HG03432 (cell line): Measurements from ENCODE around the gene ATP1B3.
"Not testable (repeated sequence)": the region's sequence is repeated elsewhere in the genome, so short reads cannot be mapped to it uniquely, and the experiment has no call there.

Source experiments
- ATAC-seq: cut with Tn5 transposase; IDR thresholded peaks from one replicate; pipeline ENCODE4 v1.9.1; 2021; ENCODE audit warnings: mild to moderate bottlenecking, moderate library complexity; ENCODE audit not compliant: unreplicated experiment

Gene ATP1B3

GRCh38 chr3:141941093-141941492 lies 64.7 kb downstream of the ATP1B3 start:
- ATAC-seq, result no peak

DNA sequence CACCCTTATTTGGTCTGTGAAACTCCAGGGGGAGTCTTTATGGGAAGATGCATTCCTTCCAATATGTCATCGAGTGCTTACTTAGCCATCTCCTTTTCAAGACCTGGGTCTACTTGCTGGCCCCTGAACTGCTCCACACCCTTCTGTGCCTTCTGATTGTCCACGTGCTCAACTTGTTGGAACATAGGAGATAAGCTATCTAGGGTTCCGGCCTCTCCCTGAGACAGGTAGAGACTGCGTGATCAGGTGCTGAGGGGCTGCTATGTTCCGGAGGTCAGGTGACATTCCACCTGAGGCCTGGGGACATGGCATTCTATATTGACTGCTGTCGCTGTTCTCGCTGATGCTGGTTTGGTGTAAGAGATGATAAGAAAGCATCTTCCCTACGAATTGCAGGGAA lies 65.6 kb downstream of the ATP1B3 start:
- no peak for ATAC-seq

DNA sequence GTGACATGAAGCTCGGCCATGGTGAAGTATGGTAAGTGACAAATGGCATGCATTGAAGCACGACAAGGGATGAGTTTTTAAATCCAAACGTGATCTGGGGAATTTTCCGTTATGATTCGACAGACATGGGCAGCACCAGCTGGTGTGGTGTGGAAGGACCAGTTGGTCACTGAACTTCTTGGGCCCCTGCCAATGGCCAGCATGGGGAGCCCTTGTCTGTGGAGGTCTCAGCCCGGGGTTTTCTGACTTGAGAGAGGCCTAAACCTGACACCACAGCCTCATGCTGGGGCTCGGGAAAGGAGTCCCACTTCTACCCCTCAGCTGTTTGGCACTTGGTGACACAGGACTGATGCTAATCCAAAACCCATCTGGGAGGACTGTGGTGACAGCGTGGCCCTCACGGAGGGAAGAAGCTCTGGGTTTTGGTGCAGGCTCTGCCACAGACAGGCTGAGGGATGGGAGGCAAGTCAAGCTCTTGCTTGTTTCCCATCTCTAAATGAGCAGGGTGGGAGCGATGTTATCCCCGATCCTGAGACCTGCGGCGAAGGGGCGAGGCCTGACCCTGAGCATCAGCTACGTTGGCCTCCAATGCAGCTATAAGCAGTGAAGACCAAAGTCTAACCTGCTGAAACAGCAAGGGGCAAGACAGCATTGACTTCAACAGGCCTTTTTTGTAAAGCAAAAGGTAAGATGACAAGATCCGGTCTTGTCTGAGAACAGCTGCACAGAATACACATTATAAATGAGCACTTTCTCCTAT lies 69.5 kb downstream of the ATP1B3 start:
- no peak for ATAC-seq

GRCh38 chr3:141949399-141949798 lies 73.0 kb downstream of the ATP1B3 start:
- ATAC-seq, result no peak

DNA sequence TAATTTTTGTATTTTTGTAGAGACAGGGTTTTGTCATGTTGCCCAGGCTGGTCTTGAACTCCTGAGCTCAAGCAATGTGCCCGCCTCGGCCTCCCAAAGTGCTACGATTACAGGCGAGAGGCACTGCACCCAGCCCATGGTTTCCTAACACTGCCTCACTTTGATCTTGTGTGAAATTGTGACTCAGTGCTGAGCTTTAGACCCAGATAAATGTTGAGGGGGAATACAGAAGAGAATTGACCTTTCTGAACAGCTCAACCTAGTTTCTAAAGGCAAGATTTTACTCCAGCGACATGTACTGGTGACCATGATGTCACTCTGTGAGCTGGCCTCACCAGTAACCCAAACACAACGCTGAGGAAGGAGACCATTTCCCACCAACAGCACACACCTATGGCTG lies 73.5 kb downstream of the ATP1B3 start:
- no peak for ATAC-seq

DNA sequence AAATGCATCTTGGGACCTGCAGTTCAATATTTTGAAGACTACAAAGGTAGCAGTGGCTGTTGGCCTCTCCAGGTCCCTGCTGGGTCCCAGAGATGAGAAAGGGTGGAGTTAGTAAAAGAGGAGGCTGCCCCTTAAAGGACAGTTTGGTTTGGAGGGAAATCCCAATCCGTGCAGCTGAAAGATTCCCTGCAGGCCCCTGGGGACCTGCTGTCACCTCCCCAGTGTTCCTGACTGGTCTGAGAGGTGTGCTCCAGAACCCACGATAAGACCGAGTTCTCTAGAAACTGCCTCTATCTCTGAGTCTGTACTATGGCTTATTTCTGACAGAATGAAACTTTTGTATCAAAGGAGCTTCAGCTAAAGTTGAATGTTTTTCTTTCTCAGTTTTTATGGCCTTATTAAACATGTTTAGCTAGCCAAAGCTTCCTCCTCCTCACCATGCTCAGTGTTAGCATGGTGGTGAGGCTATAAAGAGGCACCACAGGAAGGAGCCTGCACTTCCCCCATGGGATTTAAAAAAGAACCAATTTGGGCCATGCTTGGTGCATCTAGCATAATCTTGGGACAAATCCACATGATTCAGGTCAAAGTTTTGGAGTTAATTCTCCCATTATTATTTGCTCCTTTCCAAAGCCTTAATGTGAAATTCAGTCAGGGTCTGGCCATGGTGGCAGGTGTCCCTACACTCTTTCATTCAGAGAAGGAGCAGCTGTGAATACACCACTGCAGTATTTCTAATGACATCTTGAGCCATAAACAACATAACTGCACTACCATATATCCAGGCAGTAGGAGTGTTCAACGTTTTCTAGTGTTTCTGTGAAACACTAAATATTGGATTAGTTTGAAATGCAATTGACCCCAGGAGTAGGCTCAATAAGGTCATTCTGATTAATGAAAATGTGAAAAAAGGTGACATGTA lies 74.4 kb downstream of the ATP1B3 start:
- no peak for ATAC-seq

- ATAC-seq, result no peak
Measured at GRCh38 chr3:141952611-141953010, 76.2 kb downstream of the ATP1B3 start.

DNA sequence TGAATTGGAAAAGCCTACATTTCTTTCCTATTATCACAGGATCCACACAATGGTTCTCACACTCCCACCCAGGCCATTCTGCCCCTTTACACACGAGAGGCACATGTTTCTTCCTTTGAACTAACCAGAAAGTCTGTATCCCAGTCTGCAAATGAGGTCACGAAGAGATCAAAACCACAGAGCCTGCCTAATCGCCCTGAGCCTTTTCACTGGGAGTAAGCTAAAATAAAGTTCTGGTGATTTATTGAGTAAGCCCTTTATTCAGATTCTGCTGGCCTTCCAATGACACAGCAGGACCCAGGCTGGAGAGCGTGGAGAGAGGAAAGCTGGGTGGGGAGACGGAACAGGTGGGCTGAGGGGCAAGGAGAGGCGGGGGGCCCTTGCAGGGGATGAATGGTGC lies 78.7 kb downstream of the ATP1B3 start:
- no peak for ATAC-seq

DNA sequence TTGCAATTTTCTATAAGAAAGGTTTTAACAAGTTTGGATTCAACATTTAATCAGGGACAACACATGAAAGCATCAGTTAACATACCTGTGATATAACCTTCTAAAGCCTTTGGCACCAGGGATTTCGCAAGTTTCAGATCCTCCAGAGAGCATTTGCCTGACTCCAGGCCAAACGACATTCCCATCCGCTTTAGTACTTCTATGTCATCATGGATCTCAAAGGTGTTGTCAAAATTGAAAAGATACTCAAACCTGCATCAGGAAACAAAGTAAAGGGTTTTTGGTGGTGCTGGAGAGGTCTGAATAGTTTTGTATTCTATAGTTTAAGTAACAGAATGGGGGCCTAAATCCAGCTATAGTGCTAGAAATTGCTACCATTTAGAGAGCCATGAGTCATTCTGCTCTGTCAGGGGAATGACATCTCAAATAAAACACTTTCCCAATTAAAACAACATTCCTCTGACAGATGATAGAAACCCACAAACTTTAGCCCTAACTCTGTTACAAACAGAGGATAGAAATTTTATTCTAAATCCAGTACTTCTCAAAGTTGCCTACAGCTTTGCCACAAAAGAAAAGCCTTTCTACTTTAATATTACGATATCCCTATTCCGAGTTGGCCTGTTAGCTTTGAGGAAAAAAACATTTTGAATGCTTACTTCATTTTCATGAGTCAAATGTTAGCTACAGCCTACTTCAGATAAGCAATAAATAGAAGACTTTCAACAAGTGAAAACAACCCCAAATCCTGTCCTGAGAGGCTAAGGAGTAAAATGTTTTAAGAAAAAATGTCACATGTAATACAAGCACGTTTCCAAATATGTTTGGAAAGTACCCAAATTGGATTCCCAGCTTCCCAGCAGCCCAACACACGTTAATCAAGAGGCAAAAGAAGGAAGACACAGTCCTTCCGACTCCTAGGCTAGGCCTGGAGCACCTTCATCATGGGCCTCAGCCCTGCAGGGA lies 83.4 kb downstream of the ATP1B3 start:
- no peak for ATAC-seq

DNA sequence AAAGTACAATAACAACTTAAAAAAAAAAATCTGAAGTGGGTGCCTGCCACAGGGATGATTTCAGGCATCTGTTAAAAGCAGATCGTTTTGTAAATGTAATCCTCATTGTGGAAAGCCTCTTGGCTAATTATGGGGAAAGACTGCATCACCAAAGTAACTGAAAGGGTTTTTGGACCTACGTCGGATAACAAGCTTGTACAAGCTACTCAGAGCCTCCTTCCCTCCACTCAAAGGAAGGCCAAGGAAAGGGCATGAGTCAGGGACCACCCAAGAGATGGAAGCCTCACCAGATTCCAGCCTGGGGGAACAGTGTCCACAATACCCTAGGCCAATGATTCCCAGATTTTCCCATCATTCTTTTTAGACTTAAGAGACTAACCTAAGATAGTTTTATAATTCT lies 84.3 kb downstream of the ATP1B3 start:
- no peak for ATAC-seq

DNA sequence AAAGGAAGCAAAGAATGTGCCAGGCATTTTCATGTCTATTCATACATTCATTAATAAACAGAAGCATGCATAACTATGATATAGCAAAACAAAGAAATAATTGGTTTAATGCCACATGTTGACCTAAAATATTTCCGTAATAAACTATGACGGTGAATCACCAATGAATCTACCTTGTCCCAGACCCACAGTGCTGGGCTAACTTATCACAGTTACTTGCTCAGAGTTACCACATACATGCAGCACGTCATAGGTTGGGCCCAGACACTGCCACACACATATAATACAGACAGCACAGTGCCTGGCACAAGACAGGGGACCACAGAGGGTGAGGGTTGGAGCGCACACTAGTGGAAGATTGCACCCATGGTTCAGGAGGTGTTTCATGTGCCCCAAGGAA lies 86.9 kb downstream of the ATP1B3 start:
- no peak for ATAC-seq

- no peak for ATAC-seq
Measured at GRCh38 chr3:141965471-141965870, 89.0 kb downstream of the ATP1B3 start.

- no peak for ATAC-seq
Measured at GRCh38 chr3:141969711-141970110, 93.3 kb downstream of the ATP1B3 start.

DNA sequence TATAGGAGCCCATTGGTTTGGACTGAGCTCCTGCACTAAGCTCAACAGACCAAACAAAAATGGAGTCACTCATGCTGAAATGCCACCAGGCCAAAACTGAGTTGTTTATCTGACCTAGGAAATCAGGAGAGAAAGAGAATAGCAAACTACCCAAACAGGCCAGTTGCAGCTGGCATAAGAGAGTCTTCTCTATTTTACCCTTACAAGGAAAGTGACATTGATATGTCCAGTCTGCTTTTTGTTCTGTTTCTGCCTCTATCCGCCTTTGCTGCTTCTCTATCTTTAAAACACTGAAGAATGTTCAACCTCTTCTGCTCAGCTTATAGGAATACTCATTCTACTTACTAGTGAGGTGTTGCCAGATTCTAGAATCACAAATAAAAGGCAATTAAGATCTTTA lies 95.1 kb downstream of the ATP1B3 start:
- no peak for ATAC-seq

GRCh38 chr3:141972399-141972798 lies 96.0 kb downstream of the ATP1B3 start:
- ATAC-seq, result no peak

DNA sequence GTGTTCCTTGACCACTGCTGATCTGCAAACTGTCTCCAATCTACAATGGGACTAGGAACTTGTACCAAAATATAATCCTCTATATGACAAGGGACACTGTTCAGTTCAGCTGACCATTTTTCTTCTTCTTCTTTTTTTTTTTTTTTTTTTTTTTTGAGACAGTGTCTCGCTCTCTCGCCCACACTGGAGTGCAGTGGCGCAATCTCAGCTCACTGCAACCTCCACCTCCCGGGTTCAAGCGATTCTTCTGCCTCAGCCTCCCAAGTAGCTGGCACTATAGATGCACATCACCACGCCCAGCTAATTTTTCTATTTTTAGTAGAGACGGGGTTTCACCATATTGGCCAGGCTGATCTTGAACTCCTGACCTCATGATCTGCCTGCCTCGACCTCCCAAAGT lies 98.3 kb downstream of the ATP1B3 start:
- not testable (repeated sequence) for ATAC-seq
